NCI-H146 (cell line): ENCODE results near the gene OR51S1.
"Not testable (repeated sequence)": the region's sequence is repeated elsewhere in the genome, so short reads cannot be mapped to it uniquely, and the experiment has no call there.

Source experiments
- DNase-seq: peaks from one replicate; lab custom pipeline; 2025; lab: John Stamatoyannopoulos, UW

The OR51S1 gene, protein sequence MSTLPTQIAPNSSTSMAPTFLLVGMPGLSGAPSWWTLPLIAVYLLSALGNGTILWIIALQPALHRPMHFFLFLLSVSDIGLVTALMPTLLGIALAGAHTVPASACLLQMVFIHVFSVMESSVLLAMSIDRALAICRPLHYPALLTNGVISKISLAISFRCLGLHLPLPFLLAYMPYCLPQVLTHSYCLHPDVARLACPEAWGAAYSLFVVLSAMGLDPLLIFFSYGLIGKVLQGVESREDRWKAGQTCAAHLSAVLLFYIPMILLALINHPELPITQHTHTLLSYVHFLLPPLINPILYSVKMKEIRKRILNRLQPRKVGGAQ

DNA sequence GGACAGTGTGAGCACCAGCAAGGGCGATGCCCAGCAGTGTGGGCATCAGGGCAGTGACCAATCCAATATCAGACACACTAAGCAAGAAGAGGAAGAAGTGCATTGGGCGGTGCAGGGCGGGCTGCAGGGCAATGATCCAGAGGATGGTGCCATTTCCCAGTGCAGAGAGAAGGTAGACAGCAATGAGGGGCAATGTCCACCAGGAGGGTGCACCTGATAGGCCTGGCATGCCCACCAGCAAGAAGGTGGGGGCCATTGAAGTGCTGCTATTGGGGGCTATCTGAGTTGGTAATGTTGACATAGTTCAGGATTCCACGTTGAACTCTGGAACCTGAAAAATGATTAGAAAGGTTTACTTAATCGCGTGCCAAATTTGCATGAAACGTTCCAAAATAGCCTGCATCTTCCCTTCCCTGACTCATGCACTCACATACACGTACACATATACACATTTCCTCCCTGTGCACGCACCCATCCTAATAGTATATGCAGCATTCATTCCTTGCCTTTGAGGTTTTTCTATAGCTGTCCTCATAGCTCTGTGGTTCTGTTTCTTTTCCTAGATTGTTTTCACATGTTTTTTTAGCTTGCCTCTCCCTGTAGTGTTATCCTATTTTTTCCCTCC lies at the start of gene OR51S1:
Gene OR51S1 (minus strand): TSS at position 301 of the 625 bp plus-strand sequence. CDS start 0 bp downstream, at position 301.
- DNase-seq = no peak

DNA sequence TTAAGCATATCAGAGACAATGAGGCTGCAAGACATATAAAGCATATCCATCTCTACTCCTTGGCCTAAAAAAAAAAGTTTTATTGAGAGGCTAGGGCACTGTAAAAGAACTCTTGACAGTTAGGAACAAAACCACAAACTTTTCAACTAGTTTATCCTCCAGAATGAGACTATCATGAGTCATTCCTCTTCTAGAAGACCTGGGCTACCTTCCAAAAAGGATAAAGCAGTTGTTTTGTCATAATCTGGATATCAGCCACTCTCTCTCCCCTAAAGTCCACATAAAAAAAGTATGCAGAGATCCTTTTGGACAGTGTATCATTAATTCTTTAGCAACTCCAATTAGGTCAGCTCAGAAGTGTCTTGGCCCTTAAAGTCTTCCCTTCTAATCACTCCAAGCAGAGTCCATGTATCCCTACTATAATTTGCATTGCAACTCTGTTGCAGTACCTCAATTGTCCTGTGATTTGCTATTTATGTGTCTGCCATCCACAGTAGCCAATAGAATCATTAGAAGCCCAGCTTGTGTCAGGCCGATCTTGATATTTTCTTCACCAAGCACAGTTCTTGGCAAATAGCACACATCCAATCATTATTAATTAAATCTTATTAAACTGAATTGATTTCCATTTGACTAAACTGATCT lies 43.1 kb upstream of the OR51S1 start:
- no peak for DNase-seq

- DNase-seq = no peak
Observed at GRCh38 chr11:4890279-4890678, 41.3 kb upstream of the OR51S1 start.

DNA sequence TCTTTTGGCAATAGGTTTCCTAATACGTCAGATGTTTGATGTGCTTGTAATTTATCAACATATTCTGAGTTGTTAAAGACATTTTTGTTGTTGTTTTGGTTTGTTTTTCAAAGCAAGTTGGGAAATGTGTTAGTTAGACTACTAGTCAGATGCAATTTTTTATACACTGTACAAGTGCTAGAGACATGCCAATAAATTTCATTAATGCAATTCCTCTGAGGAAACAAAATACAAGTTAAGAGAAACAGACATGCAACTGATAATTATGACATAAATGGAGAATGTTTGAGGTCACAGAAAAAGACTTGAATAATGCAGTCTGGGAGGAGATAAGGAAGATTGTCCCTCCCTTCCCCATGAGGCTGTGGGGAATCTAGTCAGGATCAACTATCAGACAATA lies 38.6 kb upstream of the OR51S1 start:
- DNase-seq = no peak

- DNase-seq = no peak
Observed at GRCh38 chr11:4886186-4886585, 37.2 kb upstream of the OR51S1 start.

GRCh38 chr11:4884361-4884760 lies 35.4 kb upstream of the OR51S1 start:
- no peak for DNase-seq

DNA sequence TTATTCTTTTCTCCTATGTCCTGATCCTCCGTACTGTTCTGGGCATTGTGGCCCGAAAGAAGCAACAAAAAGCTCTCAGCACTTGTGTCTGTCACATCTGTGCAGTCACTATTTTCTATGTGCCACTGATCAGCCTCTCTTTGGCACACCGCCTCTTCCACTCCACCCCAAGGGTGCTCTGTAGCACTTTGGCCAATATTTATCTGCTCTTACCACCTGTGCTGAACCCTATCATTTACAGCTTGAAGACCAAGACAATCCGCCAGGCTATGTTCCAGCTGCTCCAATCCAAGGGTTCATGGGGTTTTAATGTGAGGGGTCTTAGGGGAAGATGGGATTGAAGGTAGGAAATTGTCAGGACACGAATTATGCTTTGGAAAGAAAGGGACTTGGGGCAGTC lies 33.5 kb upstream of the OR51S1 start:
- DNase-seq = peak; percentile 25

- DNase-seq = peak; percentile 81
Observed at GRCh38 chr11:4881860-4882500, 33.0 kb upstream of the OR51S1 start, which contains the start of gene OR51T1. Gene OR51T1, plus strand, starts transcription at chr11:4881900. Its CDS starts 0 bp downstream, at chr11:4881900.

- no peak for DNase-seq
Observed at GRCh38 chr11:4881188-4881587, 32.2 kb upstream of the OR51S1 start.

DNA sequence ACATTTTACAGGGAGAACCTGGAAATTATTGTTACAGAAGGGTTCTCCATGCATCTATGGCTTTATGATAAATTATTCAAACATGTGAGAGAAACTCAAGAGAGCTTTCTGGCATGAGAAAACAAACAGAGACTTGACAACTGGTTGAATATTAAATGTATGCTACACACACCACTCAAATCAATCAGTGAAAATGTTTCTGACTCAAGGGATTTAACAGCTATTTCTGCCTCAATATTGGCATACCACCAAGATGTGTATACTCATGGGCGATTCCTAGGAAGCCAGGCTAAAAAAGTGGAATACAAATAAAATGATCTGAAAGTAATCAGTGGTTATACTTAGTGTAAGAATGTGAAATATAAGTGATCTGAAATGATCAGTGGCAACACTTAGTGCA lies 16.8 kb upstream of the OR51S1 start:
- no peak for DNase-seq

GRCh38 chr11:4863876-4864275 lies 14.9 kb upstream of the OR51S1 start:
- DNase-seq = no peak

DNA sequence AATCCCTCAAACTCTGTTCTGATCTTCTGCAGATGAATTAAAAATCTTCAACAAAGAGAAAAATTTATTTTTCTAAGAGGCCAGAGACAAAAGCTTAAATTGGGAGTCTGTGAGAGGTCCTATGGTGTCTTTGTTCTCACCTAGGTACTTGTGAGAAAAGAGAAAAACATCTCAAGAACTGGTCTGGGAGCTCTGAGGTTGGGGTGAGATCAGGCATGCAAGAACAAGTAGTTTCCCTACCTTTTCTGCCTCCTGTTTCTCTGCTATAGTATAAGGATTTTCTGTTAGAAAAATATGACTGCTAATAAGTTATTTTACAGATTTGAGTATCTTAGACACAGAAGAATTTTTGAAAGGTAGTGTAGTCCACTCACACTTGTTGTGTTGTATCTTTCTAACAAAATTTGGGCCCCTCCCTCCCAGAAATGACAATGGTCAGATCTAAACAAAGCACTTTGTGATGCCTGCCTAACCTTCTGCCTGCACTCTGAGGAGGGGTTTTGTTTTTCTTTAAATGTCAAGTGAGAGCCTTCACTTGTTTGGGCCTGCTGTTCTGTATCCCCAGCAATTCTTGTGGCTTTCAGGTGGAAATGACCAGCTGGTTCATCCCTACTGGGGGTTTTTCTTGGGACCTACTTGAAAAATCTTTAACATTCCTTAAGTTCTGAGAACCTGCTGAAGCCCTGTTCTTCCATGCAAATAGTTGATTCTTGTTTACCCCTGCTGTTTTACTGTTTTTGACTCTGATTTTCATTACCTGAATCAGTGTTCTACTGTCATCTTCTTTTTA lies 13.6 kb upstream of the OR51S1 start:
- no peak for DNase-seq

GRCh38 chr11:4854286-4854685 lies 5.3 kb upstream of the OR51S1 start:
- DNase-seq = not testable (repeated sequence)

DNA sequence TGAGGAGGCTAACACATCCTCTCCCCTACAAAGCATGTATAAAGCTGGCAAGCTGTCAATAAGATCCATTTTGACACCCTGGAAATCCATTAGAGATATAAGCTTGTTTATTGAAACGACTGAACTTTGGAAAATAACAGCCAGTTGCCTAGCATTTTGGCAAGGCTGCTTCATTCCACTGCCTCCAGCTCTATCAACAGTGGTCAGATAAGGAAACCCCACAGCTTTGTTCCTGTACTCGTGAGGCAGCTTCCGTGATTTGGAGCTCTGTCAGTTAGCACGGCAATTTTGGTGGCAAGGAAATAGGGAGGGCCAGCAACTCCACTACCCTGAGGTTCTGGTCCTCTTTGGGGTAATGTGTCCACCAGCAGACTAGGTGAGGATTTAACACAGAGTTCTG lies 2.0 kb upstream of the OR51S1 start:
- no peak for DNase-seq

DNA sequence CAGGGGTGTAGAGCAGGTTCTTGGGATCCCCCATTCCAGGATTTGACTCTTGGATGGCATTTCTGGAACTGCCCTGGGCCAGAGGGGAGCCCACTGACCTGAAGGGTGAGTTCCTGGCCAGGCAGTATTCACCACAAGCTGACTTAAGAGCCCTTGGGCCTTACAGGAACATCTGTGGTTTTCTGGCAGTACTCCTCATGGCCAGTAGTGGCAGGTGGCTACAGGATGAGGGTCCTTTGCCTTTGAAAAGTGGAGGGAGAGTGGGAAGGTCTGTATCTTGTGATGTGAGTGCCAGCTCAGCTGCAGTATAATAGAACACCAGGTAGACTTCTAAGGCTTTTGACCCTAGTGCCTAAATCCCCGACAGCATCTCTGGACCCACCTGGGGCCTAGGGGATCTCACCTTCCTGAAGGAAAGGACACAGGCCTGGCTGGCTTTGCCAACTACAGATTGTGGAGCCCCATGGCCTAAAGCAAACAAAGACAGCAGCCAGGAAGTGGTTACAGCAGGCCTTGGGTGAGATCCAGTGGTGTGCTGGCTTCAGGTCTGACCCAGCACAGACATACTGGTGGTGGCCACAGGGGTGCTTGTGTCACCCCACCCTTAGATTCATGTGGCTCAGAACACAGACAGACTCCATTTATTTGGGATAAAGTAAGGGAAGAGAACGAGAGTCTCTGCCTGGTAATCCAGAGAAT lies 9.0 kb downstream of the OR51S1 start:
- no peak for DNase-seq

- DNase-seq = no peak
Observed at GRCh38 chr11:4830909-4831308, 18.1 kb downstream of the OR51S1 start.

GRCh38 chr11:4830346-4830745 lies 18.7 kb downstream of the OR51S1 start:
- DNase-seq = peak; percentile 44

GRCh38 chr11:4826425-4826824 lies 22.6 kb downstream of the OR51S1 start:
- DNase-seq = peak; percentile 43

DNA sequence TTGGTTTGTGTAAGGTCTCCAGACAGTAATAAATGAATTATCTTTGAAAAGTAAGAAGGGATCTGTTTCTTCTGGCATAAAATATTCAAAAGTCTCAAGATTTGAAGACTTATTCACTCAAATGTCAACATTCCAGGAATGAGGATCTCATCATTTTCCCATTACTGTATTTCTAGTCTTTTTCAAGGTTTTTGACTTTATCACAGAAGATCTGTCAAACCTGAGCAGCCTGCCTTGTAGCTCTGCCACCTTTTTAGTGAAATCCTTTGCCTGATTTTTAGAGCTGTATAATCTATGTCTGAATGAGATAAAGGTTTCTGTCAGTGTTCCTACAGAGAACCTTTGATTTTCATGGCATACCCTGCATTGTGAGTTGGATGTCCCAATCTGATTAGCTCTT lies 23.9 kb downstream of the OR51S1 start:
- DNase-seq = no peak

- no peak for DNase-seq
Observed at GRCh38 chr11:4821021-4821420, 28.0 kb downstream of the OR51S1 start, which contains the start of gene OR51F2. Gene OR51F2, plus strand, starts transcription at chr11:4821321. Its CDS starts 101 bp downstream, at chr11:4821422.

DNA sequence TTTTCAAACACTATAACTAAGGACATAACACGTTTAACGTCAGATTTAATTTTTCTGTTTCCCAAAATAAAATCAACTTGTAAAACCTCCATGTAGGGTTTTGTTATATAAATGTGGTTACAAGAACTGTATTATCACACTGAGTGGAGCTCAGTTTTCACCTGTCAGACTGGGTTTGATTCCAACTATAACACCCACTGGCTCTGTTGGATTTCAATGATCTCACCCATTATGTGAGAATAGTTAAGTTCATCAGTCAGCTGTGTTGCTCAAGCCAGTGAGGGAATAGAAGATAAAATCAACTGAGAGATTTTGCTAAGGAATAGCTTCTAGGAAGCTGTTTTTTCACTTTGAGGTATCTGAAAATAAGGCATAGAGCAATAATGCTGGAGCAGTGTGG lies 39.8 kb downstream of the OR51S1 start:
- DNase-seq = no peak
